ENCODE results near the gene TEX14. TPM values are rescaled to one million over a fixed set of nuclear protein-coding genes. Genes with fewer than 3 reads are reported as not detected.

TEX14 gene
- polyA plus RNA-seq, 1 donor (not counting 4 experiments of a cell fraction or from before 2014, with no cell fraction given) = 0.16 TPM

DNA sequence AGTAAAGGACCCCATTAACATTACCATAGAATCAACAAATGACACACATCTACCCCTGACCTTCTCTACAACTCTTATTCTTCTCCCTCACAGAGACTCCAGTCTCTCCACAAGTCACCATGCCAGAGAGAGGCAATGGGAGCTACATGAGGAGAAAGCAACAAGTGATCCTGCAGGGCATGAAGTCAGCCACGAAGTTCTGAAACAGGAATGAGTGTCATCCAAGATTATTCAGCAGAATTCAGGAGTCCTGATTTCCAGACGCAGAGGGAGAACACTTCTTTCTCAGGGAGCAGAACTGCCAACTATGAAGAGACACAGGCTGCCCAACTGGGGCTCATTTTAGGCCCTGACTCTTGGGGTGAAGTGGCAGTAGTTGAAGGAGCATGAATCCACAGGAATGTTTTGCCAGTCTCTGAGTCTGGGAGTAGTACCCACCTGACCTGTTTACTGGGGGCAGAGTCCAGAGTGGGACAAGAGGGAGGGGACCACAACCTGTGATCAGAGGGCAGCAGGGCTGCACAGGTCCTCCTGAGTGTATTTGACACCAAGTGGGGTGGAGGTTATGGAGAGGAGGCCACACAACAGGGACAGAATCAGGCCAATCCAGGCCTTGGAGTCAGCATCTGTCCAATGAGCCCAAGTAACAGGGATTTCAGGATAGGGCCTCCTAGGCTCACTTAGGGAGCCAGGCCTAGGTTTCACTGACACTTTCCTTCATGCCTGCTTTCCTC is 175.0 kb downstream of the TEX14 start:
- no peaks in the 10 kb centered on the region for H3K27me3 ChIP-seq (ENCODE audit: control insufficient read depth, extremely low read depth, insufficient read depth, low read length)
- peaks cover 0 to 7% of the 10 kb centered on the region in 2 experiments for H3K36me3 ChIP-seq (ENCODE audit: control insufficient read depth in 2 of 2, extremely low read depth in 1 of 2, insufficient read depth in 2 of 2, low read length in 2 of 2)
- H4K20me1 ChIP-seq (ENCODE audit: control insufficient read depth, extremely low read depth, insufficient read depth, low read length) = no peaks in the 10 kb centered on the region
- H3K4me2 ChIP-seq (ENCODE audit: control insufficient read depth, extremely low read depth, insufficient read depth, low read depth, low read length) = peak overlapping the region; percentile 91
- DNase-seq (ENCODE audit: low read depth, low spot score) = no peak
- TF ChIP-seq, protein P1, sequence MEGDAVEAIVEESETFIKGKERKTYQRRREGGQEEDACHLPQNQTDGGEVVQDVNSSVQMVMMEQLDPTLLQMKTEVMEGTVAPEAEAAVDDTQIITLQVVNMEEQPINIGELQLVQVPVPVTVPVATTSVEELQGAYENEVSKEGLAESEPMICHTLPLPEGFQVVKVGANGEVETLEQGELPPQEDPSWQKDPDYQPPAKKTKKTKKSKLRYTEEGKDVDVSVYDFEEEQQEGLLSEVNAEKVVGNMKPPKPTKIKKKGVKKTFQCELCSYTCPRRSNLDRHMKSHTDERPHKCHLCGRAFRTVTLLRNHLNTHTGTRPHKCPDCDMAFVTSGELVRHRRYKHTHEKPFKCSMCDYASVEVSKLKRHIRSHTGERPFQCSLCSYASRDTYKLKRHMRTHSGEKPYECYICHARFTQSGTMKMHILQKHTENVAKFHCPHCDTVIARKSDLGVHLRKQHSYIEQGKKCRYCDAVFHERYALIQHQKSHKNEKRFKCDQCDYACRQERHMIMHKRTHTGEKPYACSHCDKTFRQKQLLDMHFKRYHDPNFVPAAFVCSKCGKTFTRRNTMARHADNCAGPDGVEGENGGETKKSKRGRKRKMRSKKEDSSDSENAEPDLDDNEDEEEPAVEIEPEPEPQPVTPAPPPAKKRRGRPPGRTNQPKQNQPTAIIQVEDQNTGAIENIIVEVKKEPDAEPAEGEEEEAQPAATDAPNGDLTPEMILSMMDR (optimal IDR thresholded peaks at IDR 0.05 in 1 of 3, IDR thresholded peaks at IDR 0.05 in 1 of 3, conservative IDR thresholded peaks at IDR 0.05 in 1 of 3; ENCODE audit: extremely low read depth in 1 of 3, insufficient read depth in 2 of 3, low read length in 3 of 3) = no peak
- peaks cover 3% of the 10 kb centered on the region for H3K79me2 ChIP-seq (ENCODE audit: control insufficient read depth, insufficient read depth, low read length)
- peak overlapping the region; percentile 89 for H2AFZ ChIP-seq (ENCODE audit: control insufficient read depth, low read length)
- peak overlapping the region; percentile 76 for H3K9ac ChIP-seq (ENCODE audit: control insufficient read depth, extremely low read depth, insufficient read depth, low read length)
- dilution Hi-C loops (cut with MboI; ENCODE audit: extremely low pct_ligation_motif_present, low sequenced_read_pairs) = no loop called here
- no peak for FAIRE-seq
- peaks cover 28% of the 10 kb centered on the region for H3K4me1 ChIP-seq (ENCODE audit: control insufficient read depth, extremely low read depth, insufficient read depth, low read length)
- H3K4me3 ChIP-seq (ENCODE audit: control insufficient read depth in 2 of 3, extremely low read depth in 1 of 3, insufficient read depth in 2 of 3, low read depth in 1 of 3, low read length in 3 of 3) = peak overlapping the region; percentile 48 to 81 (median 73)
- H3K9me3 ChIP-seq (ENCODE audit: control insufficient read depth, low read depth, low read length) = no peaks in the 10 kb centered on the region
- H3K9me1 ChIP-seq (ENCODE audit: control insufficient read depth, extremely low read depth, insufficient read depth, low read length) = no peaks in the 10 kb centered on the region
- peak overlapping the region; percentile 73 for H3K27ac ChIP-seq (ENCODE audit: control insufficient read depth, insufficient read depth, low read length)

DNA sequence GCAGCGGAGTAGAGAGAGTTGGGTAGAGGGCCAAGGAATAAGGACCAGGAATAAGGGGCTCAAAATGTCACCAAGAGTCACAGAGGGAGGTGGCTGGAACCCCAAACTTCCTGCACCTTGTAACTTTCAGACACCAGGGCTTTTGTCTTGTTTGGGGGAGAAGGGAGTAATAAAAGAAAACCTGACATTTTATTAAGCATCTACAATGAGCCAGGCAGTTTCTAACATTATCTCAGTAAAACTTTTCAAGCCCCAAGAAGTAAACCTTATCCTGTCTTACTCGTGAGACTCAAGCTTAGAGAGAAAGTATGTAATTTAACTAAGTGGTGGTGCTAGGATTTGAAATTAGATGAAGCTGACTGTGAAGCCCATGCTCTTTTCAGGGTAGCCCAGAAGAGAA is 176.6 kb downstream of the TEX14 start:
- dilution Hi-C loops (cut with MboI; ENCODE audit: extremely low pct_ligation_motif_present, low sequenced_read_pairs) = no loop called here
- Histone ChIP-seq H3K9ac (ENCODE audit: control insufficient read depth, extremely low read depth, insufficient read depth, low read length) (no peak overlapping the region), H3K36me3 (ENCODE audit: control insufficient read depth in 2 of 2, extremely low read depth in 1 of 2, insufficient read depth in 2 of 2, low read length in 2 of 2) (peaks cover 5 to 21% of the 10 kb centered on the region in 2 experiments), H3K9me1 (ENCODE audit: control insufficient read depth, extremely low read depth, insufficient read depth, low read length) (no peaks in the 10 kb centered on the region), H3K4me1 (ENCODE audit: control insufficient read depth, extremely low read depth, insufficient read depth, low read length) (peaks cover 28% of the 10 kb centered on the region), H3K4me3 (ENCODE audit: control insufficient read depth in 2 of 3, extremely low read depth in 1 of 3, insufficient read depth in 2 of 3, low read depth in 1 of 3, low read length in 3 of 3) (peak overlapping the region in 1 of 3 experiments; percentile 91), H3K4me2 (ENCODE audit: control insufficient read depth, extremely low read depth, insufficient read depth, low read depth, low read length) (peak overlapping the region; percentile 91), H2AFZ (ENCODE audit: control insufficient read depth, low read length) (no peak overlapping the region), H3K79me2 (ENCODE audit: control insufficient read depth, insufficient read depth, low read length) (peaks cover 3% of the 10 kb centered on the region), H3K27me3 (ENCODE audit: control insufficient read depth, extremely low read depth, insufficient read depth, low read length) (no peaks in the 10 kb centered on the region), H3K9me3 (ENCODE audit: control insufficient read depth, low read depth, low read length) (no peaks in the 10 kb centered on the region), H3K27ac (ENCODE audit: control insufficient read depth, insufficient read depth, low read length) (no peak overlapping the region), H4K20me1 (ENCODE audit: control insufficient read depth, extremely low read depth, insufficient read depth, low read length) (no peaks in the 10 kb centered on the region)
- FAIRE-seq = no peak
- DNase-seq (ENCODE audit: low read depth, low spot score) = no peak
- TF ChIP-seq, protein P1 (optimal IDR thresholded peaks at IDR 0.05 in 1 of 3, IDR thresholded peaks at IDR 0.05 in 1 of 3, conservative IDR thresholded peaks at IDR 0.05 in 1 of 3; ENCODE audit: extremely low read depth in 1 of 3, insufficient read depth in 2 of 3, low read length in 3 of 3) = no peak
- TF ChIP-seq EZH2 (IDR thresholded peaks at IDR 0.05; ENCODE audit: low read length) = no peak

Data from keratinocyte (primary cell).